GM19463 (cell line): ENCODE measurements around the gene MOGAT2.
"Not testable (repeated sequence)": the region's sequence is repeated elsewhere in the genome, so short reads cannot be mapped to it uniquely, and the experiment has no call there.

ENCODE experiments used
- ATAC-seq: cut with Tn5 transposase; IDR thresholded peaks from one replicate; pipeline ENCODE4 v1.9.1; 2021; ENCODE audit warnings: mild to moderate bottlenecking, moderate library complexity; ENCODE audit not compliant: unreplicated experiment

MOGAT2 gene

GRCh38 chr11:75748729-75749273 lies 31.2 kb downstream of the MOGAT2 start:
- not testable (repeated sequence) for ATAC-seq

- ATAC-seq, result not testable (repeated sequence)
These were observed 37.3 kb downstream of the MOGAT2 start for GRCh38 chr11:75754933-75755332.

- no peak for ATAC-seq
These were observed 40.0 kb downstream of the MOGAT2 start for GRCh38 chr11:75757651-75758050.

- no peak for ATAC-seq
These were observed 42.2 kb downstream of the MOGAT2 start for GRCh38 chr11:75759832-75760231.

- ATAC-seq, result no peak
These were observed 42.6 kb downstream of the MOGAT2 start for GRCh38 chr11:75760243-75760642.

- no peak for ATAC-seq
These were observed 43.3 kb downstream of the MOGAT2 start for GRCh38 chr11:75760710-75761493.

- no peak for ATAC-seq
These were observed 44.5 kb downstream of the MOGAT2 start for GRCh38 chr11:75762158-75762557.

GRCh38 chr11:75762885-75763284 lies 45.2 kb downstream of the MOGAT2 start:
- ATAC-seq, result no peak

GRCh38 chr11:75763846-75764245 lies 46.2 kb downstream of the MOGAT2 start:
- no peak for ATAC-seq

- ATAC-seq, result no peak
These were observed 47.5 kb downstream of the MOGAT2 start for GRCh38 chr11:75765116-75765515.

- ATAC-seq, result no peak
These were observed 49.0 kb downstream of the MOGAT2 start for GRCh38 chr11:75766443-75767227.

GRCh38 chr11:75767228-75767572 lies 49.6 kb downstream of the MOGAT2 start:
- ATAC-seq, result no peak

GRCh38 chr11:75767793-75768111 lies 50.1 kb downstream of the MOGAT2 start:
- no peak for ATAC-seq

GRCh38 chr11:75768112-75768908 lies 50.7 kb downstream of the MOGAT2 start, which contains the start of gene DGAT2:
Gene DGAT2, plus strand, starts transcription at chr11:75768778. Its CDS starts 214 bp downstream, at chr11:75768992.
- ATAC-seq, result peak; percentile 78

- ATAC-seq, result no peak
These were observed 51.5 kb downstream of the MOGAT2 start for GRCh38 chr11:75768909-75769771.

- no peak for ATAC-seq
These were observed 52.5 kb downstream of the MOGAT2 start for GRCh38 chr11:75770102-75770501.

GRCh38 chr11:75771646-75772410 lies 54.2 kb downstream of the MOGAT2 start:
- no peak for ATAC-seq

- peak; percentile 85 for ATAC-seq
These were observed 56.1 kb downstream of the MOGAT2 start for GRCh38 chr11:75773595-75774353.

GRCh38 chr11:75775056-75775455 lies 57.4 kb downstream of the MOGAT2 start:
- ATAC-seq, result no peak
